SW480 (cell line): ENCODE results near the gene TXNDC2.

Experiments
- DNase-seq: peaks from one replicate; pipeline ENCODE4 v3.0.0-alpha.2; 2016; ENCODE audit warnings: low spot score

TXNDC2 gene

GRCh38 chr18:9931678-9932077, 45.9 kb downstream of the TXNDC2 start:
- no peak for DNase-seq

- DNase-seq, result no peak
Measured at GRCh38 chr18:9933865-9934264, 48.1 kb downstream of the TXNDC2 start.

GRCh38 chr18:9934274-9934673, 48.5 kb downstream of the TXNDC2 start:
- DNase-seq, result no peak
